CD4-positive, alpha-beta T cell treated with Interleukin-6 at 100 ng/mL for 8 hours (primary cell): ENCODE data around the gene COL5A1.
"Not testable (repeated sequence)": the region's sequence is repeated elsewhere in the genome, so short reads cannot be mapped to it uniquely, and the experiment has no call there.

ENCODE experiments used
- DNase-seq: peaks from one replicate; pipeline ENCODE4 v3.0.0-alpha.2; 2020; ENCODE audit warnings: mixed read lengths, low spot score

The COL5A1 gene

DNA sequence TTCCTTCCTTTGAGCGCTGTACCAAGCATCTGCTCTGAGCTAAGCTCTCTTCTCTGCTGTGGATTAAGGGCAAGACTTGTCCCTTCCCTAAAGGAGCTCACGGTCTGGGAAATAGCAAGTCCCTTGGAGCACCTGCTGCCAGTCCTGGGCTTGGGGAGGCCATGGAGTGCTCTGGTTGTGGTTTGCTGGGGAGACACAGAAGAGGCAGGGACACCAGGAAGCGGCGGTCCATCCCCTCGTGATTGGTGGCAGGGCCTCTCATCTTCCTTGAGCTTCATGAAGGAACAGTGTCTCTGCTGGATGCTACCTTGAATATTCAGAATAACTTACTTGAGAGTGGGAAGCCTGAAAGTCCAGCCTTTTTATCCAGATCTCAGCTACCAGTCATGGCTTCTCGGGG lies 35.3 kb downstream of the COL5A1 start:
- DNase-seq = no peak

DNA sequence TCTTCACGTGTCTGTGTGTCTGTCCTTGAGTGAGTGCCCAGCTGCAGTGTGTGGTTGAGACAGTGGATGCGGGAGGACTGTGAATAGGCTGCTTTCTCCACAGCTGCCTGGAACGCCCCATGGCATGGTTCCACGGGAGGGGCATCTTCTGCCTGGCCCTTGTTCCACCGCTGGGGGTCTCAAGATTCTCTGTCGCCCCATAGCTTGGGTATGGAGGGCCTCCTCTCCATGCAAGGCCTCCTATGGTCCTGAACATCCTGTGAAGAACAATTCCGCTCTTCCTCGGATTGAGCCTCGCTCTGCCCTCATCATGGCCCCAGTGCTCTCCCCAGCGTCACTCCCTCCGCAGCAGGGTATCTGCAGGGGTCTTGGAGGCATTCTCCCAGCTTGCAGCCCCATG lies 36.1 kb downstream of the COL5A1 start:
- DNase-seq = no peak

DNA sequence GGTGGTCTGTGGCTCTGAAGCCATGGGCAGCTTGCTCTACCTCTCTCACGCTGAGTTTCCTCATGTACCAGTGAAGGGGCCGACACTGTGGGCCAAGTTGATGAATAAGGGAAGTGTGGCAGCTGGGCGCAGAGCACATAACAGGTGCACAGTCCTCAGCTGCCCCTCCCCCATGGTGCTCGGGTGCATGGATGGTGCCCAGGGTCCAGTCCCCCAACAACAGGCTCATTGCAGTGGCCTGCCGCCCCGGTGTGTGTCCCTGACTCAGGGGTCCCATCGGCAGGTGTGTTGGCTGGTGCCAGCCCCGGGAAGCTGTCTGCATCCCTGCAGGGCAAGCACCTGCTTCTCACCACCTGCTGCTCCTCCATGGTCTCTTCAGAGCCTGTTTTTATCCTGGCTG lies 36.6 kb downstream of the COL5A1 start:
- no peak for DNase-seq

DNA sequence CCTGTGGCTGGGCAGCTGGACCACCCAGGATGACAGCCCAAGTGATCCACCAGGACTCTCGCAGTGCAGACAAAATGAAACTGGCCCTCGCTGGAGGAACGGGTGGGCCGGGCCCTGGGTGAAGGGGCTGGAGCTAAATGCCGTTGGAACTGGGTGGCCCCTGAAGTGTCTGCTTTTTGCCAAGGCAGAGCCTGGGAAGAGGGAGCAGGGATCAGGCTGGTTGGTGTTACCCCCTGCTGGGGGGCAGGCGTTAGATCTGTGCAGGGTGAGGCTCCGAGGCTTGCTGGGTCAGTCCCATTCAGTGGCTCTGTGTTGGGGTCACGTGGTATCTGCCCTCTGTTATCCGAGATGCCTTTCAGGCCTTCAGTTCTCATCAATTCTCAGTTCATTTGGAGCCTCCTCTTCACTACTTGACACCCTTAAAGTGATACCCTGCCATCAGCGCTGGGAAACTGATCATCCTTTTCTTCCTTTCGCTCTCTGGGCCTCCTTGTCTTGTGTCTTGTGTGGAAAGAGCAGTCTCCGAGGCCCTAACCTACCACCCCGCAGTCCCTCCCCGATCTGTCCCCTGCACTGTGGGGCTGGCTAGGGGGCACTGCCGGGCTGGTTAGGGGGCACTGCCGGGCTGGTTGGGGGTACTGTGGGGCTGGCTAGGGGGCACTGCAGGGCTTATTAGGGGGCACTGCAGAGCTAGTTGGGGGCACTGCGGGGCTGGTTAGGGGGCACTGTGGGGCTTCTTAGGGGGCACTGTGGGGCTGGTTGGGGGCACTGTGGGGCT lies 37.3 kb downstream of the COL5A1 start:
- DNase-seq = no peak

DNA sequence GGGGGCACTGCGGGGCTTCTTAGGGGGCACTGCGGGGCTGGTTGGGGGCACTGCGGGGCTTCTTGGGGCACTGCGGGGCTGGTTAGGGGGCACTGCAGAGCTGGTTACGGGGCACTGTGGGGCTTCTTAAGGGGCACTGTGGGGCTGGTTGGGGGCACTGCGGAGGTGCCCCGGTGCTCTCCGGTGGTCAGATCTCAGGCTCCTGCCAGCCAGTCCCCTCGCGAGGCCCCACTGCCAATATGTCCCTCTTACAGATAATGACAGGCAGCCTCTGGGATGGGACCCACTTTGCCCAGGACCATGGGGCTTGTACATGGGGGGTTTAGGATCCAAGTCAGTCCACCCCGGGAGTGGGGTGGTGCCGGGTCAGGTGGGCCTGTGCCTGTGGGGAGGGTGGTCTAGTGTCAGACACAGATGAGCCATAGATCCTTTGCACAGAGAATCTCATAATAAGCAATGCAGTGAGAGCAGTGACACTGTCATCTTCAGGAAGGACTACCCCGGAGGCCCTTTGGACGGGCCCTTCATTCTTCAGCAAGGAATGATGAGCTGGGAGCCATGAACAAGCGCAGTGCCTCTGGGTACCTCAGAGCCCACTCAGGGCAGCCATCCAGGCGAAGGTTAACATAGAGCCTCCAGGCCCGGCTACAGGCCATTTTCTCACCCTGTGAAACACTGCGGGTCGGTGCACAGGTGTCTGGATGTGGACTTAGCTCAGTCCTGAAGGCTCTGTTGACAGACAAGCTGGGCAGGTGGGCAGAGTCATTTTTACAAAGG lies 38.2 kb downstream of the COL5A1 start:
- DNase-seq = no peak

DNA sequence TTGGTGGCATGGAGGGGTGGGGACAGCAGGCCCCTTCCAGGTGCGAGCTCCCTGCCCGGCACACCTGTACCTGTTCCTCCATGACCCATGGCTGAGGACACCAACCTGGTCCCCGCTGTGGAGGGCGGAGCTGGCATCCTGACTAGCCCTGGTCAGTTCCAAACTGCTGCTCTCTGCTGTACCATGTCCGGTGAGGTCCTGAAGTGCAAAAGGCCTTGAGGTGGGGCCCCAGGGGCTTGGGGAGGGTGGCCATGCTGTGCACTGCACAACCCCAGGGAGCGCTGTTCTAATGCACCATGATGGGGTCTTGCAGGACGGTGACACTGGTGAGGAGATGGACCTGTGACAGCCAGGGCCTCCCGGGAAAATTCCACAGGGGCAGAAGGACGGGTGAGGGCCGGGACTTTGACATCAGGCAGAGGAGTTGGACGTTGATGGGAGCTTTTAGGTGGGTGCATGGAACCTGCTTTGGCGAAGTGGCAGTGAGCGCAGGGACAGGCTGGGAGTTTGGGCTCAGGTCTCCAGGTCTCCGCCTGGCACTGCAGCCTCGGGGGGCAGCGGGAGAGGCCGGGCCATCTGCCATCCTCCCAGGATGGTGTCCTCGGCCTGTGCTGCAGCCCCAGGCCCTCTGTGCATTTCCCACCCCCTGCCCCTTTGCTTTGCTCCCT lies 38.9 kb downstream of the COL5A1 start:
- no peak for DNase-seq

DNA sequence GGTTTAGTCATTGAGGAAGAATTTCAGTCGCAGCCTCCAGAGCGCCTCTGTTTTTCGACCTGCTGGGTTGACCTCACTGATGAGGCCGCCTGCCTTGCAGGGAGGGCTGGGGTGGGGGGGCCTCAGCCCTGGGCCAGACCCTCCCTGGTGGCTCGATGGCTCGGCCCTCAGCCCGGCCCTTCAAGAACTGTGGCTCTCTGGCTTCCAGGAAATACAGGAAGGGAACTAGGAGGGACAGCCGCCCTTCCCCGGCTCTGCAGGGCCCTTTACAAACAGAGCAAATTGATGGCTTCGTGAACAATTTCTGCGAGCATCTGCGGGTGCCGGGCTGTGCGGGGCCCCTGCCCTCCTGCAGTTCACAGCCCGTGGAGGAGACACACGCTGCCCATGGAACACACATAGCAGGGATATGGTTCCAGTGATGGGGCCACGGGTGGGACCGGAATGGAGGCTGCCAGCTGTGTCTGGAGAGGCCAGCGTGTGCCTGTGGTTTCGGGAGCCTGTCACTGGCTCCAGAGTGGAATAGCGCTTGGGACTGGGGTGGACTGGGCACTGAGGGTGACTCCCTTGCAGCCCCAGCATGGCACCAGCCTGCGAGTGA lies 39.6 kb downstream of the COL5A1 start:
- no peak for DNase-seq

DNA sequence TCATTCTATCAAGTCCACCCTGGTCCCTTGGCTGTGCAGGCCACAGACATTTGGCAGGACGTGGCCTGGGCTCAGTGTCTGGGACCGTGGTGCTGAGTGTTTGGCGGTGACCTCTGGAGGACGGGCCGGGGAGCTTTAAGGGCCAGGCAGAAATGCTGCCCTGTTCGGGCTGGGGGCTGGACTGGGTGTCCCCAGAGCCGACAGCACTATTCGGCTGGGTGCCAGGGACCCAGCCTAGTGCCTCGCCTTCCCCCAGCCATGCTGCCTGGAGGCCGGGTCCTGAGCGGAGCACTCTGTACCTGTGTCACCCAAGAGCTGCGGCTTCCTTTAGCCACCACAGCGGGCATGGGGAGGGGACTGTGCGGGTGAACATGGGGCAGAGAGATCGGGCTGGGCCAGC lies 40.4 kb downstream of the COL5A1 start:
- no peak for DNase-seq

DNA sequence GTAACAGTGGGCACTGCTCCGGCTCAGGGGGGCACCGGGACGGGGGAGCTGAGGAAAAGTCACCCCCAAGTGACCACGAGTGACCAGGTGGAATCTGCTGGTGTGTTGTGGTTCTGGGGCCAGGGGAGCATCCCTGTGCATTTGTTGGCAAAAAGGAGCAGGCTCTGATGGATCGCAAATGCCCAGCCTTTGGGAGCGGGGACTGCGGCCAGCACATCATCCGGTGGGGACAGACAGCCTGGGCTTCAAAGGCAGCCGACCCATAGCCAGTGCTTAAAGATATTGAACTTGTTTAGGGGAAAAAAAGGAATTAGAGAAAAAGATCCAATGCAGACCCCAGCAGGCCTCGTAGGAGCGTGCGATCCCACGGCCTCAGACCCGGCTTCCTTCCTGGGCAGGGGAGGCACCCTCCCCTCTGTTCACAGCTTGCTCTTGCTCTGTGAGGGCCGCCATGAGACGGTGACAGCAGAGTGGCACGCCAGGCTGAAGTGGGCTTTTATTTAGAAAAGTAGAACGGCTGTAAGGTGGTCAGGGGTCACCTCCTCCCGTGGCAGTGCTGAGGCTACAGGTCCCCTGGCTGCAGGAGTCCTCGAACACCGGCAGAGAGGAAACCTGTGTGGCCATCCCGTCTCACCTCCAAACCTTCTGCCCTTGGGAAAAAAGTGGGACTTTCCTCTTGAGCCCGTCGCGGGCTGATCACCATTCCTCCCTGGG lies 41.2 kb downstream of the COL5A1 start:
- DNase-seq = no peak

DNA sequence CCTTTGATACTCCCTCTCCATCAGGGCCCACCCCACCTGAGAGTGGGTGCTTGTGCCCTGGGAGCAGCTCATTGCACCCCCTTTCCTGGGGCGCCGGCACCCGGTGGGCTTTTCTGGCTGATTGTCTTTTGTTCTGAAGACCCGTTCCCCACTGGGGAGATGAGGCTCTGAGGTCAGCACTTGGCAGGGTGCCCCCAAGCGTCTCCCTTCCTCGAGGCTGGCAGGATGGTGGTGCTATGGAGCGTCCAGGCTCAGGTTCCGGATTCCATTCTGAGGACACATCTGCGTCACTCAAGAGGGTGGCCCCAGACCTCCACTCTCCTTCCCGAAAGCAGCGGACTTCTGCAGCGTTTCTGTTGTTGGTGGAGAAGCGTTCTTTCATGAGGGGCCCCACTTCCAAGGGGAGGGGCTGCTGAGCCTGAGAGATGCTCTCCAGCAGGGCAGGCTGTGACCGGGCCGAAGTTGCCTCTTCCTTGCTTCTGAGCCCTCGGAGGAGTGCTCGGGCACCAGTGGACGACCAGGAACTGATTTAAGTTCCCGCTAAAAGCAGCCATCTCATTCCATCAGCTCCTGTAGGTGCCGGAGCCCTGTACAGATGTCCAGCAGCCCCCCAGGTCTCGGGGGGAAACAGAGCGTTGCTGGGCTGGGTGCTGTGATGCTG lies 42.2 kb downstream of the COL5A1 start:
- no peak for DNase-seq

DNA sequence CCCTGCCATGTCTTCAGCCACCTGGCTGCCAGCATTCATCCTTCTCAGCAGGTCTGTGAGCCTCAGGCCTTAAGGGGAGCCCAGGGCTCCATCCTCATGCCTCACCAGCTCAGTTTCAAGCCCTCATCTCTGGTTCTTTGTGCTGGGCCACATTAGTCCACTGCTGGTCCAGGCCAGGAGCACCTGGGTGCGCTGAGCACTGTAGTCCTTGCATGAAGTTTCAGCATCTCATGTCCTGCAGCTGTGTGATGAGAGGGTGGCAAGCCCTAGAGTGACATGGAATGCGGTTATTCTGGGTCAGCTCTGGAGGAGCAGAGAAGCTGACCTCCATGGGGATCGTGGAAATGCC lies 42.7 kb downstream of the COL5A1 start:
- DNase-seq = no peak

DNA sequence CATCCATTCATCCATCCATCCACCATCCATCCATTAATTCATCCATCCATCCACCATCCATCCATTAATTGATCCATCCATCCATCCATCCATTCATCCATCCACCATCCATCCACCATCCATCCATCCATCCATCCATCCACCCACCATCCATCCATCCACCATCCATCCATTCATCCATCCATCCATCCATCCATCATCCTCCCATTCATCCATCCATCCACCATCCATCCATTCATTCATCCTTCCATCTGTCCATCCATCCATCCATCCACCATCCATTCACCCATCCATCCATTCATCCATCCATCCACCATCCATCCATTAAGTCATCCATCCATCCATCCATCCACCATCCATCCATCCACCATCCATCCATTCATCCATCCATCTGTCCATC lies 43.3 kb downstream of the COL5A1 start:
- DNase-seq = not testable (repeated sequence)

DNA sequence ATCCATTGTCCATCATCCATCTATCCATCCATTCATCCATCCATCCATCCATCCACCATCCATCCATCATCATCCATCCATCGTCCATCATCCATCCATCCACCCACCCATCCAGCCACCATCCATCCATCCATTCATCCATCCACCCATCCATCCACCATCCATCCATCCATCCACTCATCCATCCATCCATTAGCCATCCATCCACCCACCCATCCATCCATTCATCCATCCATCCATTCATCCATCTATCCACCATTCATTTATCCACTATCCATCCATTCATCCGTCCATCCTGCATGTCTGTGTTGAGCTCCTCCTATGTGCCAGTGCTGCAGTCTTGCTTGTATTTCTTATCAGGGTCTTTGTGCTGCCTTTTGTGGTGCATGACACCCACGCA lies 44.2 kb downstream of the COL5A1 start:
- DNase-seq = no peak

DNA sequence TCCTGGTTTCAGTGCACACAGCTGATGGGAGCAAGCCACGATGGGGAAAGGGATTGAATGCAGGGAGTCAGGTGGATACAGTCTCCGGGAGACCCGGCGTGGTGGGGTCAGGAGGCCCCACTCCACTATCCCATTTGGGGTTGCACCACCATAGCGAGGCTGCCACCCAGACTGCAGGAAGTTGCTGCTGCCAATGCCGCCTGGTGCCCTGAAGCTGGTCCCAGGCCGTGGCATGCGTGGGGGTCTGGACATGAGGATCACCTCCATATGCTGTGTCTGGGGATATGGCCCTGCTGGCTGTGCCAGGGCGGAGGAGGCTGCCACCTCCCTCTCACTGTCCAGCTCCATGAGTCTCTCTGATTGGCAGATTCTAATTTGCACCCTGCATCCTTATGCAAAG lies 45.3 kb downstream of the COL5A1 start:
- no peak for DNase-seq

DNA sequence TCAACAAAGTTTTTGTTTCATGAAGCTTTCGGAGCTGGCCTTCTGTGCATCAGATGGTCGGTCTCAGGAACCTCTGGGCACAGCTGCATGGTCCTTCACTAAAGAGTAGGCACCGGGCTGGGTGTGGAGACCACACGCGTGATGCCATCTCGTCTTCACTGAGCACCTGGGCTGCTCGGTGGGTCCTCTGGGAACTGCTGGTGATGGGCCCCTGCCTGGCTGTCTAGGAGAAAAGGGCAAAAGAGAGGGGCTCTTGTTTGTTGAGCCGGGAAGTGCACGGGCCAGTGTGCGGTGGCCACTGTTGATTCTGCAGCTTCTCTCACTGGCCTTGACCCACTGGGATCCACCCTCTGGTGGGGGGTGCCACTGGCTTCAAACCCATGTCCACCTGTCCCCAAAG lies 46.0 kb downstream of the COL5A1 start:
- DNase-seq = no peak

DNA sequence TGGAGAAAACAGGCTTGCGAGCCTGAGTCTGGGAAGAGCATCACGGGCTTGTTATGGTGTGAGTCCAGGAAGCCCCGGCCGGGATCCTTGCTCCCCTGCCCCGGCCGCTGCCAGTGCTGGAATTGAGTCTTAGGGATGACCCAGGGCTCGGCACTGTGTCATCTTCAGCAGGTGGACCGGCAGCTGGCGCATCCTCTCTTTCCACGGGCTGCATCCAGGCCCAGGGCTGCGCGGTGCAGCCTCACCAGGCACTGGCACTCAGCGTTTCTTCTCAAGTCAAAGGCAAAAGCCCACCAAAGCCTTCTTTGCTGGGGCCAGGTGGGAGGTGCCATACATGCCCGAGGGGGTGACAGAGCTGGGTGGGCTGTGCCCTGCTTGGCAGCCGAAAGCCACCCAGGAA lies 46.6 kb downstream of the COL5A1 start:
- DNase-seq = no peak

DNA sequence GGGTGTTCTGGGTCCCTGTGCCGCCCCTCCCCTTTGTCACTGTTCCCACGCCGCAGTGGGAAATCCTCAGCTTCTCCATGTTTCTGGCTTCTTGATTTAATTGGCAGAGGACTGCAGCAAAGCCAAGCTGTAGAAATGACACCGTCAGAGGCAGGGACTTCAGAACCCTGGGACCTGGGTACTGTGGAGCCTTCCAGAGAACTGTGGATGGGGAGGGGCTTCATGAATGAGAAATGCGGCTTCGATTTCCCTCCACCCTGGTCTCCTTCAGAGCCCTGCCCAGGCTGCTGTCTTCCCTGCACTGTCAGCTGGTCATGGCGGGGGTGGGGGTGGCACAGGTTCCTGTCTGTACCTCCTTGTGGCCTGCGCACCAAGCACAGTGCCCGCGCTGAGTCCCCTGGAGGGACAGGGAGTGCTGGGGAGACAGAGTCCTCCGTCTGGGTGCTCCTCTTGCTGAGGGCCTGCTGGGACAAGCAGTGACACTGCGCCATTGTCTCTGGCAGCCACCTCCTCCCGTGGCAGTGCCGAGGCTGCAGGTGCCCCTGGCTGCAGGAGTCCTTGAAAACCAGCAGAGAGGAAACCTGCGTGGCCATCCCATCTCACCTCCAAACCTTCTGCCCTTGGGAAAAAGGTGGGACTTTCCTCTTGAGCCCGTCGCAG lies 47.2 kb downstream of the COL5A1 start:
- no peak for DNase-seq

DNA sequence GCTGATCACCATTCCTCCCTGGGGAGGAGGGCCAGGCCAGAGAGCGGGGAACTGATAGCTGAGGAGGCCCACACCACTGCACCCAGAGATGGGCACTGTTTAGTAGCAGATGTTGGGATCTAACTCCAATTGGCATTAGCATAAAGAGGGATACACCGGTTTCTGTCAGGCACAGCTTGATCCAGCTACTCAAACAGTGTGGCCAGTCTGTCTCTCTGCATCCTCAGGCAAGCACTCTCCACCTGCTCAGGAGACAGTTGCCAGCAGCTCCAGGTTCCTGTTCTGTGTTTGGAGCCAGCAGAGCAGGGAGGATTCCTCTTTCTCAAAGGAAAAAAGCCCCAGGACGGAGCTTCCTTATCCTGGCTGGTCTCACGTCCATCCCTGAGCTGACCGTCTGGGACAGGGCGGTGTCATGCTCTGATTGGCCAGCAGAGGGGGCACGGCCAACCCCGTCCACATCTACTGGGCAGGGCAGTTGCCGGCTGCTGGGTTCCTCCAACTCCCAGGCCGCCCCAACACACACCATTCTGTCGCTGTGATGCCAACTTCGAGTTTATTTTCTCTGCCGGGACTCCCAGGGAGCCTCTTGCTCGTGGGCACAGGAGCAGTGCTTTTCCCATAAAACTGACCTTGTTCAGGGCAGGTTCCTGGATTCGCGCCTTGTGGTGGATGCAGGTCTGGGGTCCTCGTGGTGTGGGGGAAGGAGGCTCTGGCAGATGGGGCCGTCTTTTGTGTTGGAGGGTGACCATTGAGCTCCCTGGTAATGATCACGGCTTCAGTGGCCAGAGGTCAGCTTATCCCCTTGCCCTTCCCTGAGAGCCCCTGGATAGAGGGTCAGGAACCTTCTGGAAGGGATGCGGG lies 47.9 kb downstream of the COL5A1 start:
- no peak for DNase-seq

DNA sequence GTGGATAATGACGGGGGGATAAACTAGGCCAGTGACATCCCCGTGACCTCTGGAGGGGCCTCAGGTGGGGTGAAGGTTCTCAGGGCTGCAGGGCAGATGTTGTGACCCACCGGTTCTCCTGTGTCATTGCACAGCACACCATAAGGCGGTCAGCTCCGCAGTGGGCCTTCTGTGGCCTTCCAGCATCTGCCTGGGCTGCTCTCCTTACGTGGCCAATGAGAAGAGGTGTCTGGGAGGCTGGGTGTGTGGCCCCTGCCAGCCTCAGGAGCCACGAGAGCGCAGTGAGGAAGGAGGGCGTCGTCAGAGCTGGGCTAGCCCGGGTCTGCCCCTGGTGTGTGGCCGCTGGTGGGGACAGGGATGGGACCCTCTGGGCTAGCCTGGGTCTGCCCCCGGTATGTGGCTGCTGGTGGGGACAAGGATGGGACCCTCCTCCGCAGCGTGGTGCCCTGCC lies 48.7 kb downstream of the COL5A1 start:
- no peak for DNase-seq
